GM19395 (cell line): ENCODE results near the gene MYL3.

Source experiments
- ATAC-seq: cut with Tn5 transposase; IDR thresholded peaks from one replicate; pipeline ENCODE4 v1.9.1; 2021; ENCODE audit warnings: mild to moderate bottlenecking, moderate library complexity; ENCODE audit not compliant: unreplicated experiment

The MYL3 gene

DNA sequence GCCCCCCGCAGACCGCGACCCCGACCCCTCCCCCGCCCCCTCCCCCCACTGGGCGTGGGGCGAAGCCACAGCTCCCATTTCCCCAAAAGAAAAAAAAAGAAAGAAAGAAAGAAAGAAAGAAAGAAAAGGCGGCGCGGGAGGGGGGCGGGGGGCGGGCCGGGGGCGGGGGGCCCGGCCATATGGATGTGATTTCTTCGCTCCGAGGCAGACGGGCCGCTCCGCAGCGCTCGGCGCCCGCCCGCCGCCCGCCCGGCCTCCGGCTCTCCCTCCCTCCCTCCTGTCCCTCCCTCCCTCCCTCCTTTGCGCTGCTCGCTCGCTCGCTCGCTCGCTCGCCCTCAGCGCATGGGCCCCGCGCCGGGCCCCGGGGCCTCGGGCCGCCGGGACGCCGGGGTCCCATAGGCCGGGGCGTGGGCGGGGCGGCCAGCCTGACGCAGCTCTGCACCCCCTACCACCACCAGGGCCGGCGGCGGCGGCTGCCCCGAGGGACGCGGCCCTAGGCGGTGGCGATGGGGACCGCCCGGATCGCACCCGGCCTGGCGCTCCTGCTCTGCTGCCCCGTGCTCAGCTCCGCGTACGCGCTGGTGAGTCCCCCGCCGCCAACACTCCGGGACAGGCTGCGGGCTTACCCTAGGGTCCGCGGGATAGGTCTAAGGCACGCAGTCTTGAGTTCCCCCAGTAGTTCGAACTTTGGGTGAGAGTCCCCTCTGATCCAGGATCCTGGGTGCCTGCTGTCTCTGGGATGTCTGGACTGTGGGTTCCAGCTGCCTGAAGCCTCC, 20.0 kb upstream of the MYL3 start:
- no peak for ATAC-seq

DNA sequence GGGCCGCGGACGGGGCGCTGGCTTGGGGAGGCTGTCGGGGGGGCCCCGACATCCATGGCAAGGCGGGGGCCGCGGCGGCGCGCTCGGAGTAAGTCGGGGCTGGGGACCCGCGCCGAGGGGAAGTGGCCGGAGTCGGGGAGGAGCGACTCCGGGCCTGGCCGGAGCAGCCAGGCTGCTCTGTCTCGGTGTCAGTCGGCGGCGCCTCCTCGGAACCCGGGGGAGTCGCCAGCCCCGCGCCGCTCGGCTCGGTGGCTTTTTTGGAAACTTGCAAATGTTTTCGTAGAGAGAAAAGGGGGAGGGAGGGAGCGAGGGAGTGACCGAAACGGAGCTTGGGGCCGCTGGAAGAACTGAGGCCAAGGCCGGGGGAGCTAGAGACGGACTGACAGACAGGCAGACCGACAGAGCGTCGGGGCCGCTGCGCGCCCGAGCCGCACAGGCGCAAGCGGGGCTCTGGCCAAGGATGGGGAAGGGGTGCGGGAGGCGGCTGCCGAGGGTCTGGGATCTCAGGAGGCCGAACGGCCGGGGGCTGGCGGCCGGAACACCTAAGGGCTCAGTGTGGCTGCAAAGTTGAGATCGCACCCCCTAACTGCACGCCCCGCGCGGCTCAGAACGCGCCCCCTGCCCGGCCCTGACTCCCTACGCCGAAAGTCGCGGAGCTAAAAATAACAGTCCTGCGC, 19.3 kb upstream of the MYL3 start:
- no peak for ATAC-seq

DNA sequence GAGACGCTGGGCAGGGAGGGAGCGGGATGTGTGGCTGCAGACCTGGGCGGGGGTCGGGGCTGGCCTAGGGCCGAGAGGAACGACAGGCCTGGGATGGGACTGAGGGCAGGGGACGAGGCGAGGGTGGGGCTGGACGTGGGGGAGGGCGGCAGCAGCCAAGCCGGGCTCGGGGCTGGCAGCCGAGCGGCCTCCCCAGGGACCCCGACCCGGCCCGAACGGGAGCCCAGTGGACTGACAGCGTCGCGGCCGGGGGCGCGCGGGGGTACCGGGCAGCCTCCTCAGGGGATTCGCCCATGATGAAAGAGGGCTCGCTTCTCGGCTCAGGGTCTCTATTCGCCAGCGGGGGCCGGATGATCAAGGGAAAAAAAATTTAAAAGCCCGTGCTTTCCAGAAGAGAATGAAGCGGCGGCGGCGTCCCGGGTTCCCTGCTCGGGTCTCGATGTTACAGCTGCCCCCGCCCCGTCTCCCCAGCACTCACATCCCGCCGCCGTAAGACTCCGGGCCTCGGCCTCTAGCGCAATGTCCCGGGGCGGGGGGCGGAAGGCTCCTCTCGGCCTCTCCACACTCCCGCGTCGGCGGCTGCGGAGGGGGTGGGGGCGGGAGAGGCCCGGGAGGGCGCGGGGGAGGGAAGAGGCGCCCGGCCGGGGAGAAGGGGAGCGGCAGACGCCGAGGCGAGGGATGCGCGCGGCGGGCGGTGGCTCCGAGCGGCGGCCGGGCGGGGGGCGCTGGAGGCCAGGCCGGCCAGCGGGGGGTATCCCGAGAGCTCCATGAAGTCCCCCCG, 18.5 kb upstream of the MYL3 start:
- no peak for ATAC-seq

DNA sequence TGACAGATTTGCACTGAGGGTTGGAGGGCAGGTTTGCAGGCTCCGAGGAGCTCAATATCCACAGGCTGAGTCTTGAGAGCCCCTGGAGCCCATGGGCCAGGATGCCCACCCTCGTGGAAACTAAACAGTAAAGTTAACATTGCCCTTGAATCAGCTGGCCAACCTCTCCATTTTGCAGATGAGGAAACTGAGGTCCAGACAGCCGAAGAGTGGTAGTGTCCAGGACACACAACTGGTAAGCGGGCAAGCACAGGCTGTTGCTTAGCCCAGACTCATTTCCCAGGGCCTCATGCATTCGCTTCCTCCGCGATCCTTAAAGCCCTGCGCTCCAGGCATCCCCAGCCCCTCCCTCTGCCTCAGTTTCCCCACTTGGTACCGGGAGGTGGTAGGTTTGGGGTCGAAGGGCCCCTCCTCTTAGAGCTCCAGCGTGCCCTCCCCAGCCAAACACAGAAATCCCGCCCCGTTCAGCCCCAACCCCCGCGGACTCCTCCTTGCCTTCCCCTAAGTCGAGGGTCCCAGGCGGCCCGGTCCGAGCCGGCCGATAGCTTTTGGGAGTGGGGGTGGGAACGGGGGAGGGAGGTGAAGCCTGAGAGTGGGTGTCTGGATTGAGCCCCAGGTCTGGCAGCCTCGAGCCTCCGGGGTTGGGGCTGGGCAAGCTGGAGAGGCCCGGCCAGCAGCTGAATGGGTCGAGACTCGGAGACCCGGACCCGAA, 17.8 kb upstream of the MYL3 start:
- ATAC-seq = no peak

DNA sequence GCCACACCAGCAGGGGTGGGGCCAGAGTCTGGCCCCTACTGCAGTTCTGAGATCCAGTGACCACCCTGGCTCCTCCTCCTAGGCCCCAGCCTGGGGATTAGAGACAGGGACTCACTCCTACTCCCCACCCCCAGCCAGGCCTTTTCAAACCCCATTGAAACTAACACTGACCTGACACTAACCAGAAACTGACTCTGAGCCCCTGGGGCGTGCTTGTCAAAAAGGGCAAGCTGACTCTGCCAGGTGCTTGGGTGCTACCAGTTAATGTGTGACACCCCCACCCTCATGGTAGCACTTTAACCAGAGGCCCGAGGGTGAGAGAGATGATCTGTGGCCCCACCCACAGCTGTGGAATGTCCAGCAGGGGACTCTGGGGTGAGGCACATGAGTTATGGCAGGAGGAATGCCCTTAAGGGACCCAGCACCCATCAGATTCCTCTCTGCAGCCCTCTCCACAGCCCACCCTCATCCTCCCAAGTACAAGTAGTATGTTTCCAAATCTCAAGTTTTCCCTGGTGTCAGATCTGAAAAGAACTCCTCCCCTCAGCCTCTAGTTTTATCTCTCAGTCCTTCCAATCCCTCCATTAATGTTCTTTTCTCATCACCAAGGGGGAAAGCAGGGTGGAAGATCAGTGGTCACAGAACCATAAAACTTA, 15.7 kb upstream of the MYL3 start:
- no peak for ATAC-seq

DNA sequence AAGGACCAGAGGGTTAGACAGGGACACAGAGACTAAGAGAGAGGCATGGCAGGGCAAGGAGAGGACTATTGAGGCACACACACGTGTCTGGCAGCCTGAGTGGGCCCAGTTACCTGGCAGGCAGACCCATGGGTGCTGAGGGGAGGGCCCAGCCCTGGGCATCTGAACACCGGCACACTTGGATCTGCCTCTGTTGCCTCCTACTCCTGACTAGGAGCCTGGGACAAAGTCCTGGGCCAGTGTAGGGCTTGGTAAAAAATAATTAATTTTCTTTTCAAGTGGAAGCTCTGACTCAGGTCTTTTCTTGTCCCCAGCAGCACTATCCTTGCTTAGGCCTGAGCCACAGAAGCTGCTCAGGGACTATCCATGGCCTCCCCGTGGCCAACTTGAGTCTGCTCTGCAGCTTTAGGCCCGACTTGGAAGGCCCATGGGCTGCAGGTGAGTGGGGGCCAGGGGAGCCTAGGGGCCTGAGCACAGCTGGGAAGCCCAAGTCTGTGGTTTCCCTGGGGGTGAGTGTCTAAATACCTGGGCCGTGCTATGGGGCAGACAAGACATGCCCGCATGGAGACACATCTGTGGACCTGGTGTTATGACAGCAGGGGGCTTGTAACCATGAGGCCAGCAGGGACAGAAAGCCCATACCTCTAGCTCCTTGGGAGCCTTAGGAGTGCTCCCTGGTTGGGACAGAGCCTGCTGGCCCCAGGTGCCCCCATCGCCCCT, 14.3 kb upstream of the MYL3 start, which contains the start of gene PTH1R:
PTH1R (plus strand) TSS at position 316 of the 720 bp plus-strand sequence. CDS start 5,839 bp downstream, outside the sequence.
- ATAC-seq = no peak

DNA sequence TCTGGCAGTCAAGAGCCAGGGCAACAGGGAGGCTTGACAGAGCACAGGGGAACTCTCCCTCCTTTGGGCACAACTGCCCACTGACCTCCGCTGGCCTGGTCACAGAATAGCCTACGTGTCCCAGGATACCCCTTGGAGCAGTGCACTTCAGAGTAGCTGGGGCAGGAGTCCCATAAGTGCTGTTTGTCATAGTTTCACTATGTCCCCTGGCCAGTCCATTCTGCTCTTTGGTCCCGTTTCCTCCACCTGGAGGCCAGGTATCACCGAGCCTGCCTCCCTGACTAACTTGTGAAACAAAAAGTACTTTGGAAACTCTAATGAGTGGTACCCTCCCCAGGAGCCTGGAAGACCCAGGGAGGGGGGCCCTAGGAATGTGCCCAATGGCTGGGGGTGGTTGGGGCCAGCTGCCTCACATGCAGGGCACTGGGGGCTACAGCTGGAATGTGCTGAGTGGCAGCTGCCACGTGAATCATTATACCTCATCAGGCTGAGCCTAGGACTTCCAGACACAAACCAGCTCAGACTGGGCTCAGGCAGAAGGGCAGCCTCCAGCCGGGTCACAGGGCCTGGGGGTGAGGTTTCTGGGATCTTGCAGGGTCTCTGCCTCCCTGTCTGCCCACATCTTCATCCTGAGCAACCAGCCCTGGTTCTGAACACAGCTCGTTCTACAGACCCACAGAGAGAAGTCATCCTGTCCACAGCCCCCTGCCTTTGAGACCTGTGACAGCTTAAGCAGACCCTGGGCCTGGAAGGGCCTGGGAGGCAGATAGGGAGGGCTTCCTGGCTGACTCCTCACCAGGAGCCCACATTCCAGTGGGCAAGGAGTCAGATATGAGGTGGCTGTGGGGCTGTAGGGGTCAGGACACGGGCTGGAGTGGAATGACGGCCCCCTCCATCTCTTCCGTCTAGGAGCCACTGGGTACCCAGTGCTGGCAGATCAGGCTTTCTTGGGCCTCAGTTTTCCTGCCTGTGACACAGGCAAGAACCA, 13.4 kb upstream of the MYL3 start:
- ATAC-seq = no peak

DNA sequence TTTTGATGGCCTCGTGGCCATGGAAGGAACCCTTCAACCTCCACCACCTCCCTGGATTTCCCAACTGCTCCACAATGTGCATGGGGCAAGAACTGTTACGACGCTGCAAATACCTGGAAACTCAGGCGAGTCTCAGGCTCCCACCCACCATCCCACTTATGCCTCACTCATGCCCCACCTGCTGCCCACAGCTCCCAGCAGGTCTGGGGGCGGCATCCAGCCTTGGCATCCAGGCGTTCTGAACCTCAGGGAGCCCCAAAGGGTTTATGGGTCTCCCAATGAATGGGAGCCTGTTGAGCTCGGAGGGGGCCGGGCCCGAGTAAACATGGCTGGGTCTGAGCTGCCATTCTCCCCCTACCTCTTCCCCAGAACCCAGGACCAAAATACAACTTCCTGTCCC, 12.3 kb upstream of the MYL3 start:
- ATAC-seq = no peak

DNA sequence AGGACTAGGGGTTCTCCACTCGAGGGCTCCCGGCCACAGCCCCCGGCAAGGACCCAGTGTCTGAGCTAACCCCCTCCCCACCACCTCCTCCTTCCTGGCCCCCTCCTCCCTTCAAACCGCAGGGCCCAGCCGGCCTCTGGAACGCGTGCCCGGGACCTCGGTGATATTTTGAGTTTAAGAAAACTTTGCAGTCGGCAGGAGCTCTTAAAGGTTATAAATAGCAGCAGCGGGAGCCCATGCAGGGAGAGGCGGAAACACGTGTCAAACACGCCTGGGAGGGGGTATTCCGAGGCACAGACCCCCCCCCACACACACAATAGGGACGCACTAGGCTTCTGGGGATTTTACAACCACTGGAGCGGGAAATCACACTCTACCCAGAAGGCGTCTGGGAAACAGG, 11.2 kb upstream of the MYL3 start:
- no peak for ATAC-seq

DNA sequence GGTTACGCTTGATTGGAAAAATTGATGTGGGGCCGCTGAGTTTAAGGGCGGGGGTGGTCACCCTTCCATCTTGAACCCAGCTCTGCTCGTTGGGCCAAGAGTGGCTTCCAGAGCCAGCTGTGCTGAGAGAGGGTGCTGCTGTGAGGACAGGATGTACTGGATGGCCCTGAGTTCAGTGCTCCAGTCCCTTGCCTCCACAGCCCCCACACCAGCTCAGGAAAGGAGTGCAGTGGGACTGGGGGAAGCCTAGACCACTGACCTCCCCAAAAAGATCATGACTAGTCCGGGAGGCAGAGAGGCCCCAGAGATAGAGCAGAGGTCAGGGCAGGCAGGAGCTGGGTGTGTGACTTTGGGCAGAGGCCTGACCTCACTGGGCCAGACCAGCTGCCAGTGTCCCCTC, 10.3 kb upstream of the MYL3 start:
- ATAC-seq = no peak

DNA sequence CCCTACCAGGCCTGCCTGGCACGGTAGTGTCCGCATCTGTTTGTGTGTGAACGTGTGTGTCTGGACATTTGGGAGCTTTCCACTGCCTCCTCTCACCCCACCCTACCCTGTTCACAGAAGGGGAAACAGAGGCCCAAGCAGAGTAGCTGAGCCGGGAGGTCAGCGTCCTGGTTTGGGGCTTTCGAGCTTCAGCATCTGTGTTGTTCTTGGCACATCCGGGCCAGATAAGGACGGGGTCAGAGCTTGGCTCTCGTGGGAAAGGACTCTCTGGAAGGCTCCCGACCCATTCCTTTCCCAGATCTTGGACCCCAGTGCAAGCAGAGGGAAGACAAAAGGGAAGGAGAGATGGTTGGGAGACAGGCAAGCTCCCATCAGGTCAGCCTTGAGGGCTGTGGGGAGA, 8.0 kb upstream of the MYL3 start:
- no peak for ATAC-seq

DNA sequence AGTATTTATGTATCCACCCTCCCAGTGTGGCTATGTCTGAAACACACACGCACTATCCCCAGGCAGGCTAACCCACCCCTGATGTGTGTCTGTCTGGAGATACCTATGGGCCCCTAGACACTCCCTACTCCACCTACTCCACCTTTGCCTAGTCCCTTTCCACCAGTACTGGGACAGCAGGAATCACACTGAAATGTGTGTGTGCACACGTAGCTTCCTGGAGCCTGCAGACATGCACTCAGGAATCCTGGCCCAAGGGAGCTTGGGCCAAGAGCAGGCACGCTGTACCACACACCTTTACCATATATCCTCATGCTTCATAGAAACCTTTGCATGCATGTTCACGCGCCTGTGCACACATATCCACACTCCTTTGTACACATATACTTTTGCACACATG, 7.4 kb upstream of the MYL3 start:
- no peak for ATAC-seq

DNA sequence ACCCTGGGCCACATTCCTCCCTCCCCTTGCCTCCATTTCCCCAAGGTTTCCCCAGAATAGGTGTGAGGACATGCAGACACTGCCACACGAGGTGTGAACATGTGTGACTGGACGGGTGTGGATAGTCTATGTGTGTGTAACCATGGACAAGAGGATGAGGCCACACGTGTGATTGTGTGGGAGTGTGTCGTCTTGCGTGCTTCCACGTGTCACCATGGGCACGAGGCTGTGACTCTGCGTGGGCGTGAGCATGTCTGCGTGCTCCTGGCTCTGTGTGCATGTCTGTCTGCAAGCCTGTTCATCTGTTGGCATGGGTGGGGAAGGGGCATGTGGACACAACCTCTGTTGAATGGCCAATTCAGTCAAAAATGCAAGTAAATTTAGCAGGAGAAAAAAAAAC, 6.2 kb upstream of the MYL3 start:
- no peak for ATAC-seq

DNA sequence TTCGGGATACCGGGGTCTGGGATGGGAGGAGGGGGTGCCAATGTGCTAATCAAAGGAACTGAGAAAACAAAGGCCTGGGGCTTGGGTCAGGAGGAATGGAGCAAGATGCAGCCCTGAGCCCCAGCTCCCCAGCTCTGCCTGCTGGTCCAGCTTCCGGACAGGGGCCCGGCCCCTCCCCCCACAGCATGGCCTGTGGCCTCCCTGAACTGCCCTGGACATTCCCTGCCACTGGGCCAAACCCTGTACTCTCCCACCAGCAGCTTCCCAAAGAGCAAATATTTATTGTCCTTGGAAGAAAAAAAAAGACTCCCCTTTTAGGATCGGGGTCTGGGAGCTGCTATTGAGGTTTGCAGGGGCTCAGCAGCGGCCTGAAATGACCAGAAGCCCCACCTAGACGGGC, 5.7 kb upstream of the MYL3 start:
- no peak for ATAC-seq

DNA sequence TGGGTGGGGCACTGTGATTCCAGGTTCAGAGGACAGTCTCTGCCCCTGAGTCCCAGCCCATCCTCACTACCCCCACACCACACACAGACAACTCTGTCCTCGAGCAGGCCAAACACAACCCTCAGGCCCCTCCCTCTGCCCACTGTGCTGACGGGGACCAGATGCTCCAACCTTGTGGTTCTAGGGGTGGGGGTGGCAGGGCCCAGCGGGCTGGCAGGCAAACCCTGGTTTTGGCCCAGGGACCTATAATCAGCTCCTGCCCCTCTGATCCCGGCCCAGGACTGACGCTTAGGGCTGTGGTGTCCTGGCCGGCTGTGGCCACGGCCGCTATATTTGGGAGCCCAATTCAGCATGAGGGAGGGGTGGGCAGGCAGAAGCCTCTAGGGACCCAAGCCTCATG, 5.0 kb upstream of the MYL3 start:
- ATAC-seq = no peak

DNA sequence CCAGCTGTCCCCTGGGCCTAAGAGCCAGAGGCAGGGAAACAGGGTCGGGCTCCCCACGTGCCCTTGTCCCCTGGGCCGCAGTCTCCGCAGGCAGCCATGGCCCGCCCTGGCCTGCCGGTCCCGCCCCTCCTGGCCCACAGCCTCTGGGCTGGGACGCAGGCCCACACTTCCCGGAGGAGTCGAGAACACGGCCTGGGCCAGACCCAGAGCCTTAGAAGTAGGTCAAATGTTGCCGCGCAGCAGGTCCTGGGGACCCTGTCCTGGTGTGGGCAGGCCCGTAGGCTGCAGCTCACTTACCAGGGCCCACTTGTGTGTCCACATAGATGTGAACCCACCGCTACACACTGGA, 4.3 kb upstream of the MYL3 start:
- no peak for ATAC-seq

DNA sequence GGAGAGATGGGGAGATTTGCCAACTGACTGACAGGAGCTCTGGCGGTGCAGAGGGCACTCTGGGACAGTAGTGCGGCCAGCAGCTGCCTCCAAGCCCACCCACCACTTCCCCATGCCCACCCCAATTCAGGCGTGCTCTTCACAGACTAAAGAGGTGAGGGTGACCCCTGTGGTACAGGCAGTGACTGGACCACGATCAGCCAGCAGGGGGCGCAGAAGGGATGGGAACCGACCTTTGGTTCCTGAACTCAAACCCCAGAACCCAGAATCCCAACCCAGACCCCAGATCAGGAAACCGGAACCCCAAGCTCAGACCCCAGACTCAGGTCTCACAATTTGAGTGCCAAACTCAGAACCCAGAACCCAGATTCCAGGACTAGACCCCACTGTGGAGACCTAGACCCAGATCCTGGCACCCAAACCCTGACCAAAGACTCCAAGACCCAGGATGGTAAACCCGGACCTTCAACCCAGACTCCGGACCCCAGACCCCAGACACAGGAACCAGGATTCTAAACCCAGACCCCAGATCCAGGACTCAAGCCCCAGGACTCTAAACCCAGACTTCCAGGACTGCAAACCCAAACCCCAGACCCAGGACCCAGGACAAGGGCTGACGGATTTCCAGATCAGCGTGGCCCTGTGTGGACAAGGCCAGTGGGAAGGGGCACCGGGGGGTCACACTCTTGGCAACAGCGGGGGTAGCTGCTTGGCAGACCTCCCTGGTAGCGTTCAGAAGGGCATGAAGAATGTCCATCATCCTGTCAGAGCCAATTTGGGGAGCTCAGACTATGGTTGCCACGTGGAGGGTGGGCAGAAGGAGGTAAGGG, 3.7 kb upstream of the MYL3 start:
- no peak for ATAC-seq

DNA sequence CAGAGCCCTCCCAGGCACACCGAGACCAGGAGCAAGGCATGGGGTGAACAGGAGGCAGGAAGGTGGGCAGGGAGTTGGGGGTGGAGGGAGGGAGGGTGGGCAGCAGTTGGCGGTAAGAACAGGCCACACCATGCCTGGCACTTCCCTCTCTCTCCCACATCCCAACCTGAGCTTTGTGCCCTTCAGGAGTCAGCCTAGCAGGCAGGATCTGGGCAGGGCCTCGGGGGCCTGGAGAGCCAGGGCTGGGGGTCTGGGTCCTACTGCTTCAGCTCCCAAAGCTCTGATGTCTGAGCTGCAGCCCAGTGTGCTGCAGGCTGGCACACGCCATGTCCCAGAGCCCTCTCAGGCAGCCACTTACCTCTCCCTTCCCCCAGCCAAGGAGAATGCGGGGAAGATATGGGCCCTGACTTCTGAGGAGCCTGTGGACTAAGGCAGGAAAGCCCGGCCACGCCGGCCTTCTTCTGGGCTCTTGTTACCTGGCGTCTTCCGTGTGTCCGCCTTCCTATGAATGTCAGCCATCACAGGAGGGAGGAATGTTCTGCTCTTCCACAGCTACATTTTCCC, 2.9 kb upstream of the MYL3 start:
- no peak for ATAC-seq
